H9 (cell line): ENCODE results near the gene MAGI1. TPM values are rescaled to one million over a fixed set of nuclear protein-coding genes. Genes with fewer than 3 reads are reported as not detected.

Experiments used
- DNase-seq: peaks from one replicate; pipeline ENCODE4 v3.0.0-alpha.2; 2017
- H2AFZ ChIP-seq: one replicate; pipeline ENCODE4 v1.6.1; 2013; ENCODE audit warnings: mild to moderate bottlenecking, low read length, control low read depth, moderate library complexity
- H2AK5ac ChIP-seq: 2 replicates; pipeline ENCODE4 v1.6.1; 2013; ENCODE audit warnings: low read length, control low read depth, mixed read lengths; ENCODE audit not compliant: insufficient read length
- H2BK120ac ChIP-seq: one replicate; pipeline ENCODE4 v1.6.1; 2013; ENCODE audit warnings: low read depth, mild to moderate bottlenecking, low read length, control low read depth, inconsistent platforms; ENCODE audit not compliant: poor library complexity, severe bottlenecking
- H2BK12ac ChIP-seq: 2 replicates; pipeline ENCODE4 v1.6.1; 2013; ENCODE audit warnings: low read length, control low read depth, mixed read lengths, low read depth; ENCODE audit not compliant: insufficient read length
- H2BK15ac ChIP-seq: 2 replicates; pipeline ENCODE4 v1.6.1; 2013; ENCODE audit warnings: low read depth, low read length, control low read depth
- H2BK20ac ChIP-seq: one replicate; pipeline ENCODE4 v1.6.1; 2013; ENCODE audit warnings: low read depth, mild to moderate bottlenecking, low read length, control low read depth, inconsistent platforms; ENCODE audit not compliant: poor library complexity, severe bottlenecking
- H2BK5ac ChIP-seq: 2 replicates; pipeline ENCODE4 v1.6.1; 2013; ENCODE audit warnings: low read length, control low read depth, mixed read lengths; ENCODE audit not compliant: insufficient read length
- H3K14ac ChIP-seq: 2 replicates; pipeline ENCODE4 v1.6.1; 2013; ENCODE audit warnings: low read length, control low read depth; ENCODE audit not compliant: insufficient read depth
- H3K18ac ChIP-seq: 2 replicates; pipeline ENCODE4 v1.6.1; 2013; ENCODE audit warnings: low read depth, mild to moderate bottlenecking, mixed read lengths, low read length, control low read depth; ENCODE audit not compliant: insufficient read length
- H3K23ac ChIP-seq: 2 replicates; pipeline ENCODE4 v1.6.1; 2013; ENCODE audit warnings: low read length, control low read depth, mixed read lengths, low read depth; ENCODE audit not compliant: insufficient read length
- H3K23me2 ChIP-seq: 2 replicates; pipeline ENCODE4 v1.6.1; 2013; ENCODE audit warnings: low read depth, mild to moderate bottlenecking, mixed read lengths, low read length, control low read depth; ENCODE audit not compliant: insufficient read length, poor library complexity, severe bottlenecking
- H3K27ac ChIP-seq: 2 replicates; pipeline ENCODE4 v1.5.1; 2013; ENCODE audit warnings: low read length, control low read depth, mixed read lengths, low read depth; ENCODE audit not compliant: insufficient read length
- H3K27me3 ChIP-seq: 2 replicates; pipeline ENCODE4 v1.6.1; 2013; ENCODE audit warnings: low read length, control low read depth, inconsistent platforms; ENCODE audit not compliant: insufficient read depth
- H3K4ac ChIP-seq: 2 replicates; pipeline ENCODE4 v1.6.1; 2013; ENCODE audit warnings: low read depth, mild to moderate bottlenecking, control low read depth, inconsistent platforms, low read length, moderate library complexity
- H3K4me1 ChIP-seq: 2 replicates; pipeline ENCODE4 v1.6.1; 2013; ENCODE audit warnings: low read length, control low read depth, inconsistent platforms; ENCODE audit not compliant: insufficient read depth
- H3K4me2 ChIP-seq: 2 replicates; pipeline ENCODE4 v1.6.1; 2013; ENCODE audit warnings: low read length, control low read depth, mixed read lengths; ENCODE audit not compliant: insufficient read length, insufficient read depth
- H3K56ac ChIP-seq: 2 replicates; pipeline ENCODE4 v1.6.1; 2013; ENCODE audit warnings: low read depth, mild to moderate bottlenecking, mixed read lengths, low read length, control low read depth; ENCODE audit not compliant: insufficient read length
- H3K79me1 ChIP-seq: 2 replicates; pipeline ENCODE4 v1.6.1; 2013; ENCODE audit warnings: low read depth, mild to moderate bottlenecking, moderate library complexity, low read length, control low read depth, inconsistent platforms; ENCODE audit not compliant: insufficient read depth, poor library complexity, severe bottlenecking
- H3K79me2 ChIP-seq: 2 replicates; pipeline ENCODE4 v1.6.1; 2013; ENCODE audit warnings: low read length, control low read depth, inconsistent platforms; ENCODE audit not compliant: insufficient read depth
- H3K9ac ChIP-seq: 2 replicates; pipeline ENCODE4 v1.6.1; 2013; ENCODE audit warnings: low read length, control low read depth, mixed read lengths; ENCODE audit not compliant: insufficient read length; ENCODE audit errors: extremely low read depth
- H3K9me3 ChIP-seq: one replicate; pipeline ENCODE4 v1.6.1; 2013; ENCODE audit warnings: low read depth, low read length, inconsistent platforms; ENCODE audit not compliant: control insufficient read depth
- H3T11ph ChIP-seq: one replicate; pipeline ENCODE4 v1.6.1; 2013; ENCODE audit warnings: mild to moderate bottlenecking, low read length, control low read depth, inconsistent platforms
- H4K20me1 ChIP-seq: one replicate; pipeline ENCODE4 v1.6.1; 2013; ENCODE audit not compliant: control insufficient read depth, insufficient read length, insufficient read depth
- H4K5ac ChIP-seq: 2 replicates; pipeline ENCODE4 v1.6.1; 2013; ENCODE audit warnings: low read depth, mild to moderate bottlenecking, mixed read lengths, low read length, control low read depth; ENCODE audit not compliant: insufficient read length
- H4K8ac ChIP-seq: replicated peaks from 2 replicates; pipeline ENCODE4 v1.6.1; 2013; ENCODE audit warnings: low read length, control low read depth, mixed read lengths, low read depth; ENCODE audit not compliant: insufficient read length
- H4K91ac ChIP-seq: 2 replicates; pipeline ENCODE4 v1.6.1; 2013; ENCODE audit warnings: low read depth, mild to moderate bottlenecking, moderate library complexity, mixed read lengths, low read length, control low read depth; ENCODE audit not compliant: insufficient read length
- H3K27ac Mint-ChIP-seq, 3 experiments: 2 replicates in 2 of 3; 3 replicates in 1 of 3; pipeline ENCODE4 v1.8.0; 2020 to 2021; ENCODE audit warnings: mixed read lengths in 3 of 3, mild to moderate bottlenecking in 1 of 3, moderate library complexity in 1 of 3
- H3K27me3 Mint-ChIP-seq: 2 replicates; pipeline ENCODE4 v1.8.0; 2021; ENCODE audit warnings: low read depth, mild to moderate bottlenecking, moderate library complexity, mixed read lengths
- H3K36me3 Mint-ChIP-seq, 3 experiments: 2 replicates in 2 of 3; 3 replicates in 1 of 3; pipeline ENCODE4 v1.8.0; 2020 to 2021; ENCODE audit warnings: low read depth in 3 of 3, mixed read lengths in 3 of 3; ENCODE audit not compliant: insufficient read depth in 1 of 3
- H3K4me1 Mint-ChIP-seq, 2 experiments: 2 replicates each; pipeline ENCODE4 v1.8.0; 2020; ENCODE audit warnings: mixed read lengths in 2 of 2
- H3K4me3 Mint-ChIP-seq, 2 experiments: 2 replicates in 1 of 2; 3 replicates in 1 of 2; pipeline ENCODE4 v1.8.0; 2020 to 2021; ENCODE audit warnings: mild to moderate bottlenecking in 2 of 2, mixed read lengths in 2 of 2, moderate library complexity in 1 of 2
- H3K9me3 Mint-ChIP-seq, 2 experiments: 2 replicates in 1 of 2; 3 replicates in 1 of 2; pipeline ENCODE4 v1.8.0; 2020; ENCODE audit warnings: mild to moderate bottlenecking in 2 of 2, mixed read lengths in 2 of 2, moderate library complexity in 1 of 2
- WGBS: extraction: QIAGEN DNeasy Blood & Tissue Kit; methylation state at CpG from one replicate; pipeline ENCODE4 v1.1.7; 2013; ENCODE audit warnings: missing lambda C conversion rate, low lambda C conversion rate, mixed read lengths; ENCODE audit not compliant: insufficient read length; ENCODE audit errors: extremely low coverage; 5-methylcytosine and 5-hydroxymethylcytosine counted together
- total RNA-seq: library from RNA; stranded (reverse); gene quantifications from 2 replicates; pipeline ENCODE4 v1.2.1, GENCODE V29; 2021
- TF ChIP-seq, protein P1 (sequence below): fragments of 200-600 bp; sonication (generic); conservative IDR thresholded peaks from 3 replicates; pipeline ENCODE4 v1.8.0; 2021; ENCODE audit warnings: antibody characterized with exemption, mild to moderate bottlenecking

MAGI1 gene
- total RNA-seq, 1 experiment from 2014 or later: 65.7 TPM

DNA sequence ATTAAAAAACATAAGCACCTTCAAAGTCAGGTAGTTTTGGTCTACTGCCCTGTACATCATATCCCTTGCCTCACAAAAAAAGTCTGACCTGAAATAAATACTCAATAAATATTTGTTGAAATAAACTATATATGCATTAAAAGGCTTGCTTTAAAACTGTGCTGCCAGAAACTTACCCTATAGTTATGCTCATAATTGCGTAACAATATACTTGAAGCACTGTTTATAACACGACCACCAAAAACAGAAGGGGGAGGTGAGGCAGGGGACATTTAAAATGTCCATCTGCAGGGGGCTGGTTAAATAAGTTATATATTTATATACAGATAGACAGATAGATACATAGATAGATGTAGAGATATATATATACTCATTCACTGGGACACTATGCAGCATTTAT lies 549.5 kb downstream of the MAGI1 start:
- no peak overlapping the region for H3T11ph ChIP-seq
- H2BK120ac ChIP-seq: no peak overlapping the region
- no peak overlapping the region for H2BK15ac ChIP-seq
- no peak overlapping the region for H2BK12ac ChIP-seq
- Mint-ChIP-seq H3K27me3 (no peaks in the 10 kb centered on the region), H3K9me3 (no peaks in the 10 kb centered on the region), H3K4me1 (peaks cover 35 to 41% of the 10 kb centered on the region in 2 experiments), H3K27ac (no peak overlapping the region), H3K4me3 (no peak overlapping the region), H3K36me3 (peaks cover 2 to 11% (median 10%) of the 10 kb centered on the region in 3 experiments; a peak in 4 of 7 replicates)
- no peaks in the 10 kb centered on the region for H3K27me3 ChIP-seq
- peaks cover 10% of the 10 kb centered on the region; the same call in 1 of the 2 replicates for H3K4me1 ChIP-seq
- no peak overlapping the region for H3K4me2 ChIP-seq
- H2AFZ ChIP-seq: no peak overlapping the region
- no peak overlapping the region for H3K56ac ChIP-seq
- H3K79me1 ChIP-seq: no peaks in the 10 kb centered on the region
- no peak overlapping the region for H4K8ac ChIP-seq
- no peak overlapping the region for H3K14ac ChIP-seq
- no peak overlapping the region for H2BK20ac ChIP-seq
- no CpG with 5 or more reads among the region's 2 CpGs for WGBS
- no peak overlapping the region for H4K91ac ChIP-seq
- H3K27ac ChIP-seq: no peak overlapping the region
- TF ChIP-seq, protein P1, sequence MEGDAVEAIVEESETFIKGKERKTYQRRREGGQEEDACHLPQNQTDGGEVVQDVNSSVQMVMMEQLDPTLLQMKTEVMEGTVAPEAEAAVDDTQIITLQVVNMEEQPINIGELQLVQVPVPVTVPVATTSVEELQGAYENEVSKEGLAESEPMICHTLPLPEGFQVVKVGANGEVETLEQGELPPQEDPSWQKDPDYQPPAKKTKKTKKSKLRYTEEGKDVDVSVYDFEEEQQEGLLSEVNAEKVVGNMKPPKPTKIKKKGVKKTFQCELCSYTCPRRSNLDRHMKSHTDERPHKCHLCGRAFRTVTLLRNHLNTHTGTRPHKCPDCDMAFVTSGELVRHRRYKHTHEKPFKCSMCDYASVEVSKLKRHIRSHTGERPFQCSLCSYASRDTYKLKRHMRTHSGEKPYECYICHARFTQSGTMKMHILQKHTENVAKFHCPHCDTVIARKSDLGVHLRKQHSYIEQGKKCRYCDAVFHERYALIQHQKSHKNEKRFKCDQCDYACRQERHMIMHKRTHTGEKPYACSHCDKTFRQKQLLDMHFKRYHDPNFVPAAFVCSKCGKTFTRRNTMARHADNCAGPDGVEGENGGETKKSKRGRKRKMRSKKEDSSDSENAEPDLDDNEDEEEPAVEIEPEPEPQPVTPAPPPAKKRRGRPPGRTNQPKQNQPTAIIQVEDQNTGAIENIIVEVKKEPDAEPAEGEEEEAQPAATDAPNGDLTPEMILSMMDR: no peak
- H4K20me1 ChIP-seq: no peaks in the 10 kb centered on the region
- no peak overlapping the region for H3K23ac ChIP-seq
- no peak for DNase-seq
- H2BK5ac ChIP-seq: no peak overlapping the region
- no peak overlapping the region for H3K4ac ChIP-seq
- H3K23me2 ChIP-seq: no peaks in the 10 kb centered on the region
- H2AK5ac ChIP-seq: no peak overlapping the region
- H3K18ac ChIP-seq: no peak overlapping the region
- no peak overlapping the region for H4K5ac ChIP-seq
- H3K79me2 ChIP-seq: no peaks in the 10 kb centered on the region
- no peaks in the 10 kb centered on the region for H3K9me3 ChIP-seq
- no peak overlapping the region for H3K9ac ChIP-seq
